WTC11 (cell line): ENCODE results near the gene SDHC. TPM values are rescaled to one million over a fixed set of nuclear protein-coding genes. Genes with fewer than 3 reads are reported as not detected.

Source experiments
- ATAC-seq: fragments of 200-7000 bp; cut with Tn5 transposase; 2 replicates; pipeline ENCODE4 v1.10.0; 2021; ENCODE audit warnings: mild to moderate bottlenecking, moderate library complexity
- CTCF ChIA-PET: fragments of 300-600 bp; sonication (Branson Sonifier 250); formaldehyde crosslinking; loops from one replicate; lab custom pipeline; 2021; ENCODE audit warnings: antibody characterized with exemption; lab: Charles Lee
- POLR2A ChIA-PET: fragments of 350-600 bp; sonication (Branson Sonifier 250); formaldehyde crosslinking; loops from one replicate; lab custom pipeline; 2021; ENCODE audit warnings: antibody characterized with exemption; lab: Charles Lee
- DNase-seq: peaks from one replicate; pipeline ENCODE4 v3.0.0; 2021; ENCODE audit warnings: low spot score
- H3K27ac Mint-ChIP-seq: 2 replicates; pipeline ENCODE4 v1.8.0; 2021; ENCODE audit warnings: mixed read lengths
- H3K27me3 Mint-ChIP-seq: 2 replicates; pipeline ENCODE4 v1.8.0; 2021; ENCODE audit warnings: low read depth, mild to moderate bottlenecking, moderate library complexity, mixed read lengths
- H3K36me3 Mint-ChIP-seq: 2 replicates; pipeline ENCODE4 v1.8.0; 2021; ENCODE audit warnings: mixed read lengths
- H3K4me1 Mint-ChIP-seq: 2 replicates; pipeline ENCODE4 v1.8.0; 2022; ENCODE audit warnings: mixed read lengths
- H3K4me3 Mint-ChIP-seq: 2 replicates; pipeline ENCODE4 v1.8.0; 2021; ENCODE audit warnings: mild to moderate bottlenecking, moderate library complexity, mixed read lengths
- H3K9me3 Mint-ChIP-seq: 2 replicates; pipeline ENCODE4 v1.8.0; 2021; ENCODE audit warnings: mixed read lengths
- ATF2 ChIP-seq: sonication (generic); formaldehyde crosslinking; IDR thresholded peaks from 2 replicates; pipeline ENCODE4 v1.8.1; 2022; ENCODE audit warnings: low read depth, missing genetic modification reagents, borderline replicate concordance
- ATF6 ChIP-seq: sonication (generic); formaldehyde crosslinking; IDR thresholded peaks from 2 replicates; pipeline ENCODE4 v1.8.1; 2023; ENCODE audit warnings: mild to moderate bottlenecking, missing genetic modification reagents
- CBFB ChIP-seq: sonication (generic); formaldehyde crosslinking; IDR thresholded peaks from 2 replicates; pipeline ENCODE4 v1.8.1; 2022; ENCODE audit warnings: mild to moderate bottlenecking, low read depth, missing genetic modification reagents
- E2F4 ChIP-seq: sonication (generic); formaldehyde crosslinking; IDR thresholded peaks from 2 replicates; pipeline ENCODE4 v1.8.1; 2022; ENCODE audit warnings: low read depth, mild to moderate bottlenecking, moderate library complexity, missing genetic modification reagents, borderline replicate concordance
- FOXJ3 ChIP-seq: sonication (generic); formaldehyde crosslinking; IDR thresholded peaks from 2 replicates; pipeline ENCODE4 v1.9.0; 2021; ENCODE audit warnings: missing genetic modification reagents, mild to moderate bottlenecking, borderline replicate concordance
- FOXK1 ChIP-seq: sonication (generic); formaldehyde crosslinking; IDR thresholded peaks from 2 replicates; pipeline ENCODE4 v1.8.0; 2022; ENCODE audit warnings: mild to moderate bottlenecking, moderate library complexity, missing genetic modification reagents
- JAZF1 ChIP-seq: fragments of 250-450 bp; sonication (Bioruptor Pico); IDR thresholded peaks from 2 replicates; pipeline ENCODE4 v1.9.0; 2021; ENCODE audit warnings: moderate library complexity, mild to moderate bottlenecking, inconsistent platforms
- JUN ChIP-seq: sonication (generic); formaldehyde crosslinking; IDR thresholded peaks from 2 replicates; pipeline ENCODE4 v1.8.0; 2023; ENCODE audit warnings: mild to moderate bottlenecking, missing genetic modification reagents
- MXD4 ChIP-seq: fragments of 250-450 bp; sonication (Bioruptor Pico); IDR thresholded peaks from 2 replicates; pipeline ENCODE4 v1.8.0; 2021; ENCODE audit warnings: mild to moderate bottlenecking, moderate library complexity, borderline replicate concordance
- NFE2L1 ChIP-seq: sonication (generic); formaldehyde crosslinking; IDR thresholded peaks from 2 replicates; pipeline ENCODE4 v1.8.1; 2023; ENCODE audit warnings: missing genetic modification reagents
- NR1H2 ChIP-seq: sonication (generic); formaldehyde crosslinking; IDR thresholded peaks from 2 replicates; pipeline ENCODE4 v1.9.0; 2021; ENCODE audit warnings: mild to moderate bottlenecking, moderate library complexity, missing genetic modification reagents
- PRRX2 ChIP-seq: fragments of 250-450 bp; sonication (Bioruptor Pico); IDR thresholded peaks from 2 replicates; pipeline ENCODE4 v1.8.0; 2021; ENCODE audit warnings: mild to moderate bottlenecking
- RELA ChIP-seq: sonication (generic); formaldehyde crosslinking; IDR thresholded peaks from 2 replicates; pipeline ENCODE4 v1.8.1; 2022; ENCODE audit warnings: missing genetic modification reagents, mild to moderate bottlenecking, borderline replicate concordance
- SMAD4 ChIP-seq: sonication (generic); formaldehyde crosslinking; IDR thresholded peaks from 2 replicates; pipeline ENCODE4 v1.8.0; 2022; ENCODE audit warnings: mild to moderate bottlenecking, missing genetic modification reagents
- SP1 ChIP-seq: sonication (generic); formaldehyde crosslinking; conservative IDR thresholded peaks from 2 replicates; pipeline ENCODE4 v1.8.1; 2022; ENCODE audit warnings: missing genetic modification reagents
- TCF7 ChIP-seq: sonication (generic); formaldehyde crosslinking; IDR thresholded peaks from 2 replicates; pipeline ENCODE4 v1.8.0; 2022; ENCODE audit warnings: mild to moderate bottlenecking, low read depth, missing genetic modification reagents, moderate library complexity
- TP53 ChIP-seq: sonication (generic); formaldehyde crosslinking; IDR thresholded peaks from 2 replicates; pipeline ENCODE4 v1.8.1; 2023; ENCODE audit warnings: mild to moderate bottlenecking, missing genetic modification reagents
- ZNF121 ChIP-seq: sonication (generic); formaldehyde crosslinking; IDR thresholded peaks from 2 replicates; pipeline ENCODE4 v1.8.0; 2023; ENCODE audit warnings: missing genetic modification reagents
- ZNF232 ChIP-seq: sonication (generic); formaldehyde crosslinking; IDR thresholded peaks from 2 replicates; pipeline ENCODE4 v1.8.0; 2022; ENCODE audit warnings: mild to moderate bottlenecking, missing genetic modification reagents
- ZNF281 ChIP-seq: sonication (generic); formaldehyde crosslinking; IDR thresholded peaks from 2 replicates; pipeline ENCODE4 v1.8.0; 2023; ENCODE audit warnings: mild to moderate bottlenecking, missing genetic modification reagents
- ZNF425 ChIP-seq: fragments of 250-450 bp; sonication (Bioruptor Pico); conservative IDR thresholded peaks from 2 replicates; pipeline ENCODE4 v1.9.0; 2021; ENCODE audit warnings: mild to moderate bottlenecking
- ZNF671 ChIP-seq: fragments of 250-450 bp; sonication (Bioruptor Pico); IDR thresholded peaks from 2 replicates; pipeline ENCODE4 v1.8.0; 2021; ENCODE audit warnings: mild to moderate bottlenecking
- ZSCAN18 ChIP-seq: fragments of 250-450 bp; sonication (Bioruptor Pico); IDR thresholded peaks from 2 replicates; pipeline ENCODE4 v2.1.2; 2022; ENCODE audit warnings: mild to moderate bottlenecking, moderate library complexity
- total RNA-seq: library from RNA; stranded (reverse); gene quantifications from 3 replicates; pipeline ENCODE4 v1.2.3, GENCODE V29; 2021
- TF ChIP-seq, protein P1 (sequence below): sonication (generic); formaldehyde crosslinking; IDR thresholded peaks from 2 replicates; pipeline ENCODE4 v1.8.0; 2022; ENCODE audit warnings: mild to moderate bottlenecking, missing genetic modification reagents
- TF ChIP-seq, protein P2 (sequence below): sonication (generic); formaldehyde crosslinking; IDR thresholded peaks from 2 replicates; pipeline ENCODE4 v1.8.1; 2023; ENCODE audit warnings: mild to moderate bottlenecking, missing genetic modification reagents

The SDHC gene
- total RNA-seq, 1 experiment from 2014 or later, result 193 TPM

GRCh38 chr1:161333166-161333565 is 19.0 kb downstream of the SDHC start:
- H3K4me3 Mint-ChIP-seq, result no peak overlapping the region
- DNase-seq (no peak), ATAC-seq (no peak)
- CTCF ChIA-PET, result interaction anchor here (1.0 kb wide), 1 partner anchor 49 kb away, joined by 4 read pairs; no protein-coding TSS in a partner anchor
- H3K4me1 Mint-ChIP-seq, result no peaks in the 10 kb centered on the region
- H3K36me3 Mint-ChIP-seq, result peaks cover 47% of the 10 kb centered on the region
- POLR2A ChIA-PET, result no interaction called here
- H3K9me3 Mint-ChIP-seq, result no peaks in the 10 kb centered on the region
- H3K27ac Mint-ChIP-seq, result no peak overlapping the region
- no peaks in the 10 kb centered on the region for H3K27me3 Mint-ChIP-seq
- TF ChIP-seq ATF6 (CRISPR knock-in tag), result no peak
- no peak for TF ChIP-seq RELA (CRISPR knock-in tag)
- TF ChIP-seq SMAD4 (CRISPR knock-in tag), result no peak
- no peak for TF ChIP-seq PRRX2 (CRISPR knock-in tag)
- TF ChIP-seq, protein P1, sequence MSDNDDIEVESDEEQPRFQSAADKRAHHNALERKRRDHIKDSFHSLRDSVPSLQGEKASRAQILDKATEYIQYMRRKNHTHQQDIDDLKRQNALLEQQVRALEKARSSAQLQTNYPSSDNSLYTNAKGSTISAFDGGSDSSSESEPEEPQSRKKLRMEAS (CRISPR knock-in tag), result no peak
- TF ChIP-seq JAZF1, result no peak
- TF ChIP-seq ZNF232 (CRISPR knock-in tag), result no peak
- TF ChIP-seq JUN (CRISPR knock-in tag), result no peak
- TF ChIP-seq CBFB, result no peak
- TF ChIP-seq E2F4 (CRISPR knock-in tag), result no peak
- no peak for TF ChIP-seq NR1H2 (CRISPR knock-in tag)
- TF ChIP-seq MXD4 (CRISPR knock-in tag), result no peak
- TF ChIP-seq, protein P2, sequence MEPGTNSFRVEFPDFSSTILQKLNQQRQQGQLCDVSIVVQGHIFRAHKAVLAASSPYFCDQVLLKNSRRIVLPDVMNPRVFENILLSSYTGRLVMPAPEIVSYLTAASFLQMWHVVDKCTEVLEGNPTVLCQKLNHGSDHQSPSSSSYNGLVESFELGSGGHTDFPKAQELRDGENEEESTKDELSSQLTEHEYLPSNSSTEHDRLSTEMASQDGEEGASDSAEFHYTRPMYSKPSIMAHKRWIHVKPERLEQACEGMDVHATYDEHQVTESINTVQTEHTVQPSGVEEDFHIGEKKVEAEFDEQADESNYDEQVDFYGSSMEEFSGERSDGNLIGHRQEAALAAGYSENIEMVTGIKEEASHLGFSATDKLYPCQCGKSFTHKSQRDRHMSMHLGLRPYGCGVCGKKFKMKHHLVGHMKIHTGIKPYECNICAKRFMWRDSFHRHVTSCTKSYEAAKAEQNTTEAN, result no peak
- TF ChIP-seq TCF7, result no peak
- TF ChIP-seq SP1 (CRISPR knock-in tag), result no peak
- no peak for TF ChIP-seq ATF2
- TF ChIP-seq TP53 (CRISPR knock-in tag), result no peak
- TF ChIP-seq FOXK1, result no peak
- TF ChIP-seq ZNF425 (CRISPR knock-in tag), result no peak

GRCh38 chr1:161335796-161336195 is 21.6 kb downstream of the SDHC start:
- Mint-ChIP-seq H3K27me3 (no peaks in the 10 kb centered on the region), H3K27ac (no peak overlapping the region), H3K9me3 (no peaks in the 10 kb centered on the region), H3K4me3 (no peak overlapping the region), H3K4me1 (no peaks in the 10 kb centered on the region), H3K36me3 (peaks cover 47% of the 10 kb centered on the region)
- ATAC-seq, result no peak
- ChIA-PET POLR2A (no interaction called here), CTCF (no interaction called here)
- DNase-seq, result no peak
- no peak for TF ChIP-seq NFE2L1 (CRISPR knock-in tag)
- no peak for TF ChIP-seq FOXJ3 (CRISPR knock-in tag)
- no peak for TF ChIP-seq ZSCAN18 (CRISPR knock-in tag)
- TF ChIP-seq ZNF671 (CRISPR knock-in tag), result no peak
- no peak for TF ChIP-seq ZNF281 (CRISPR knock-in tag)
- no peak for TF ChIP-seq ZNF121
- no peak for TF ChIP-seq FOXK1
